HFF-Myc (cell line): ENCODE results near the gene IMPG2.
A peak's percentile ranks its signal among the peaks of the same experiment; 100 is the strongest.

ENCODE experiments used
- DNase-seq: peaks from one replicate; pipeline ENCODE4 v3.0.0-alpha.2; 2011; ENCODE audit warnings: low read depth; ENCODE audit errors: extremely low read depth
- H3K4me3 ChIP-seq: replicated peaks from 2 replicates; pipeline ENCODE4 v1.5.1; 2011; ENCODE audit warnings: low read depth, mild to moderate bottlenecking, control low read depth, low read length
- CTCF ChIP-seq: IDR thresholded peaks from 2 replicates; pipeline ENCODE4 v1.5.1; 2012; ENCODE audit warnings: mild to moderate bottlenecking, low read depth, low read length, control low read depth; ENCODE audit errors: missing control alignments

IMPG2 gene

DNA sequence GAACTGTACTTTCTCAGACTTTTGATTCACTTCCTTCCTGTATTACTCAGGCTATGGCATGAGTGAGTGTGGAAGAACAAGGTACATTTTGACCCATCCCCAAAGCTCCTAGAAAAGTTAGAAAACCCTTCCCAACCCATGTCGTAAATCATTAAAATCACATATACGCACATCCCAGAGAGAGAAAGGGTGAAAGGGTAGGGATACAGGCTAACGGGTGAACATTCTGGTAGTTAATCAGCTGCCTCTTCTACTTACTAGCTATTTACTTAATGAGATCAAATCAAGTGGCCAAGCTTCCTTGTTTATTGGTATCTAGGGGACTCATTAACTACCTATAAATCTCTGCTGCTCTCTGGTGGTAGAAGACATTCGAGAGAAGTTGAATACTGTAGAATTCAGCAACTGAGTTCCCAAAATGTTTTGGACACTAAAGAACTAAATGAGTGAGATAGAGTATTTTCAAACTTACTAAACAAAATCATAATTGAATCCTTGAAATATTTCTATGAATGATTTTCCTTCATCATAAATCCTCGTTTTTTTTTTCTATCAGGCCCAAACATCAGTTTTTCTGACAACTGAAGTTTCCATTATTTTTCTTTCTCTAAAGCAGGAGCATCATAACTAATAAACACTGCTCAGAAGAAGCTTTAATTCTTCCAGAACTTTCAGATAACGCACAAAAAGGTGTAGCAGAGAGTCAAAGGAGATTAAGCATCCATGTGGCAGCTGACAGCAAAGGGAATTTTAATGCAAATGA, 124.2 kb downstream of the IMPG2 start:
- no peak for DNase-seq
- H3K4me3 ChIP-seq, result no peak overlapping the region
- peak; percentile 43 for TF ChIP-seq CTCF

DNA sequence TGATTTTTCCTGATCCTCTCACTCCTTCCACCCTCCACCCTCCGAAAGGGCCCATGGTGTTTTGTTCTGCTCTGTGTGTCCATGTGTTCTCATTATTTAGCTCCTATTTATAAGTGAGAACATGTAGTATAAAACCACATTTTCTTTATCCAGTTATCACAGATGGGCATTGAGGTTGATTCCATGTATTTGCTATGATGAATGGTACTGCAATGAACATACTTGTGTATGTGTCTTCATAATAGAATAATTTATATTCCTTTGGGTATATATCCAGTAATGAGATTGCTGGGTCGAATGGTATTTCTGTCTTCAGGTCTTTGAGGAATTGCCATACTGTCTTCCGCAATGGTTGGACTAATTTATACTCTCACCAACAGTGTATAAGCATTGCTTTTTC, 126.0 kb downstream of the IMPG2 start:
- no peak overlapping the region for H3K4me3 ChIP-seq
- TF ChIP-seq CTCF, result no peak
- no peak for DNase-seq

DNA sequence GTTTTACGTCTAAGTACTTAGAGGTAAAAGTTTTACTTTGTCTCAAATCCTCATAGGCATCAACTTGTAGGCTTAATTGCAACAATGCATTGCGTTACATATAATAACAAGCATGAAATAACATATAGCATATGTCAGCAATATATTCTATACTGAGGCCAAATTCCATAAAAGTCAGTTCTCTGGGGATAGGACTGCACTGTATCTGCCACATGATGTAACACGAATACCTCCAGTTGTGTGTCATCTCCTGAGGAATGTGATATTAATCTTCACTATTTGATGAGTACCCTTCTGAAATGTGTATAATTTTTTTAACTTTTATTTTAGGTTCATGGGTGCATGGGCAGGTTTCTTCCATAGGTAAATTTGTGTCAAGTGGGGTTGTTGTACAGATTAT, 126.4 kb downstream of the IMPG2 start:
- H3K4me3 ChIP-seq, result no peak overlapping the region
- TF ChIP-seq CTCF, result no peak
- DNase-seq, result no peak

DNA sequence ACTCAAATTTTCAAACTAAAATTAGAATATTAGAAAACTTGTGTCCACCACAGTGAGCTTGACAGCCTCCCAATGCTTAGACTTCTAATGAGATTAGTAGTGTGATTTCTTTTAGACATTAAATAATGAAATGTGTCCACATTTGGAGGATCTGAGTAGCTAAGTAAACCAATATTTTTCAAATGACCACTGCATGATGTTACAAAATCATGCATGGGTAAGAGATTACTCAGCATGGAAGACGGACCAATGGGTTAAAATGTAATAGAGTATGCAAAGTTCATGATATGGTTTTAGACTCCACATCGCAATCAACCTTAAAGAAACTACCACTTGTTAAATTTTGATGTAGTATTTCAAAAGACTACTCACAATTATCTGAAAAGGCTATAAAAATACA, 130.6 kb downstream of the IMPG2 start:
- DNase-seq, result no peak
- no peak for TF ChIP-seq CTCF
- no peak overlapping the region for H3K4me3 ChIP-seq

DNA sequence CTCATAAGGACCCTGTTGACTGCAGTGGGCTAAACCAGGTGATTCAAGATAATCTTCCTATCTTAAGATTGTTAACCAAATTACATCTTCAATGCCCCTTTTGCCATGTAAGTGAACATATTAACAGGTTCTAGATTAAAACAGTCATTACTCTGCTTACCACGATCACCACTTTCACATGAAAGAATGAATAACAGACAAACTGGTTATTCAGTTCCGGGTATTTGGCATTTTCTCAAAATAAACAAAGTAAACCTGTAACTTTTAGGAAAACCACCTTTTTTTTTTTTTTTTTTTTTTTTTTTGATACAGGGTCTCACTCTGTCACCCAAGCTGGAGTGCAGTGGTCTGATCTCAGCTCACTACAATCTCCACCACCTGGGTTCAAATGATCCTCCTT, 131.2 kb downstream of the IMPG2 start:
- DNase-seq, result no peak
- no peak for TF ChIP-seq CTCF
- H3K4me3 ChIP-seq, result no peak overlapping the region

- no peak for TF ChIP-seq CTCF
- H3K4me3 ChIP-seq, result no peak overlapping the region
- no peak for DNase-seq
Measured at GRCh38 chr3:101185341-101185740, 135.0 kb downstream of the IMPG2 start.

DNA sequence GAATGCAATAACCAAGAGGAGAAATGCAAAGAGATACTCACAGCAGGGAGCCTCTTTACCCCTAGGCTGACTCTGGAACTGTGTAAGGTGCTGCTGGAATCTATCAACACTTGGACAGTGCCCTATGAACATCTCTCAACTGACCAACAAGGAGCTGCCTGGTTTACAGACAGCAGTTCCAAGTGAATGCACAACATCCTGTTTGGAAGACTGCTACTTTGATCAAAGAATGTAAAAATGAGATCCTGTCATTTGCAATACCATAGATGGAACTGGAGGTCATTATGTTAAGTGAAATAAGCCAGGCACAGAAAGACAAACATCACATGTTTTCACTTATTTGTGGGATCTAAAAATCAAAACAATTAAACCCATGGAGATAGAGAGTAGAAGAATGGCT, 136.3 kb downstream of the IMPG2 start:
- TF ChIP-seq CTCF, result no peak

More for the DNA sequence above, 136.3 kb downstream of the IMPG2 start:
- H3K4me3 ChIP-seq, result no peak overlapping the region
- DNase-seq, result no peak
